B cell (primary cell): ENCODE data around the gene GPR142. TPM values are rescaled to one million over a fixed set of nuclear protein-coding genes. Genes with fewer than 3 reads are reported as not detected.

Experiments
- ATAC-seq: fragments of 200-7000 bp; cut with Tn5 transposase; one replicate; pipeline ENCODE4 v1.10.0; 2021; ENCODE audit warnings: low read depth, mild to moderate bottlenecking, moderate number of reproducible peaks, moderate library complexity
- CTCF ChIA-PET: fragments of 350-600 bp; sonication (Branson Sonifier 250); formaldehyde crosslinking; loops from one replicate; lab custom pipeline; 2021; ENCODE audit warnings: antibody characterized with exemption, inconsistent platforms; lab: Charles Lee
- POLR2A ChIA-PET: fragments of 350-600 bp; sonication (Branson Sonifier 250); formaldehyde crosslinking; loops from one replicate; lab custom pipeline; 2021; ENCODE audit warnings: antibody characterized with exemption; lab: Charles Lee
- DNase-seq: peaks from one replicate; pipeline ENCODE4 v3.0.0; 2013
- H2AFZ ChIP-seq: 2 replicates; pipeline ENCODE4 v1.6.1; 2012; ENCODE audit warnings: mild to moderate bottlenecking, low read depth, low read length; ENCODE audit not compliant: insufficient read depth, poor library complexity, severe bottlenecking
- H3K27ac ChIP-seq, 2 donors: 1 replicate in 1 of 2; 2 replicates in 1 of 2; pipeline ENCODE4 v1.5.1; 2012 to 2013; ENCODE audit warnings: low read length in 2 of 2, mild to moderate bottlenecking in 2 of 2, moderate library complexity in 1 of 2
- H3K27me3 ChIP-seq, 4 experiments: fragments of 200-600 bp in 1 of 4; sonication (generic) in 1 of 4; replicated peaks in 1 of 4; 1 replicate in 2 of 4; 2 replicates in 2 of 4; pipeline versions ENCODE4 v1.6.1 to v1.7.0; 2013 to 2016; ENCODE audit warnings: low read length in 3 of 4, mild to moderate bottlenecking in 2 of 4, mixed read lengths in 1 of 4, moderate library complexity in 1 of 4; ENCODE audit not compliant: insufficient read depth in 4 of 4, control insufficient read depth in 3 of 4; ENCODE audit errors: control extremely low read depth in 1 of 4
- H3K36me3 ChIP-seq, 2 experiments: replicated peaks in 1 of 2; 1 replicate in 1 of 2; 2 replicates in 1 of 2; pipeline versions ENCODE4 v1.6.1 to v1.7.1; 2013; ENCODE audit warnings: low read length in 1 of 2; ENCODE audit not compliant: insufficient read depth in 2 of 2, control insufficient read depth in 1 of 2; ENCODE audit errors: control extremely low read depth in 1 of 2, extremely low read depth in 1 of 2
- H3K4me1 ChIP-seq, 2 donors: fragments of 200-600 bp in 1 of 2; sonication (generic) in 1 of 2; 1 replicate in 1 of 2; 2 replicates in 1 of 2; pipeline versions ENCODE4 v1.5.1 to v1.6.1; 2013 to 2017; ENCODE audit warnings: low read length in 2 of 2; ENCODE audit not compliant: control insufficient read depth in 2 of 2, insufficient read depth in 2 of 2
- H3K4me2 ChIP-seq: replicated peaks from 2 replicates; pipeline ENCODE3; 2012; ENCODE audit warnings: mild to moderate bottlenecking, low read depth, low read length; ENCODE audit not compliant: poor library complexity, severe bottlenecking
- H3K4me3 ChIP-seq, 5 experiments: fragments of 200-600 bp in 1 of 5; sonication (generic) in 1 of 5; 1 replicate in 3 of 5; 2 replicates in 2 of 5; pipeline versions ENCODE4 v1.5.1 to v1.7.0; 2011 to 2016; ENCODE audit warnings: low read length in 4 of 5, mild to moderate bottlenecking in 4 of 5, low read depth in 2 of 5, control low read depth in 1 of 5, moderate library complexity in 1 of 5; ENCODE audit not compliant: insufficient read depth in 1 of 5; ENCODE audit errors: control extremely low read depth in 1 of 5, extremely low read depth in 1 of 5
- H3K79me2 ChIP-seq: fragments of 200-600 bp; sonication (generic); one replicate; pipeline ENCODE4 v1.6.0; 2016; ENCODE audit warnings: low read length; ENCODE audit not compliant: control insufficient read depth, insufficient read depth
- H3K9ac ChIP-seq: fragments of 200-600 bp; sonication (generic); 2 replicates; pipeline ENCODE4 v1.6.1; 2017; ENCODE audit warnings: mild to moderate bottlenecking, low read length, moderate library complexity
- H3K9me3 ChIP-seq, 3 donors: one replicate each; pipeline versions ENCODE4 v1.6.1 to v1.7.1; 2013; ENCODE audit warnings: low read length in 2 of 3; ENCODE audit not compliant: control insufficient read depth in 2 of 3, insufficient read depth in 1 of 3; ENCODE audit errors: control extremely low read depth in 1 of 3
- H4K20me1 ChIP-seq: 2 replicates; pipeline ENCODE4 v1.6.0; 2012; ENCODE audit warnings: mild to moderate bottlenecking, low read length; ENCODE audit not compliant: insufficient read depth, control insufficient read depth, poor library complexity, severe bottlenecking
- H3K27ac Mint-ChIP-seq: one replicate; pipeline ENCODE4 v1.8.0; 2021; ENCODE audit warnings: mixed read lengths
- H3K27me3 Mint-ChIP-seq: one replicate; pipeline ENCODE4 v1.8.0; 2021; ENCODE audit warnings: mixed read lengths
- H3K4me1 Mint-ChIP-seq: one replicate; pipeline ENCODE4 v1.8.0; 2021; ENCODE audit warnings: mixed read lengths
- H3K4me3 Mint-ChIP-seq: one replicate; pipeline ENCODE4 v1.8.0; 2021; ENCODE audit warnings: mixed read lengths
- H3K9me3 Mint-ChIP-seq: one replicate; pipeline ENCODE4 v1.8.0; 2022; ENCODE audit warnings: mixed read lengths; ENCODE audit not compliant: insufficient read depth
- CTCF ChIP-seq: fragments of 200-600 bp; IDR thresholded peaks from one replicate; pipeline ENCODE4 v1.8.0; 2022; ENCODE audit warnings: antibody characterized with exemption, mild to moderate bottlenecking
- EZH2 ChIP-seq: IDR thresholded peaks from 2 replicates; pipeline ENCODE4 v1.6.1; 2012; ENCODE audit warnings: borderline replicate concordance, low read depth, mild to moderate bottlenecking, moderate library complexity, low read length; ENCODE audit not compliant: insufficient read depth, poor library complexity, severe bottlenecking
- WGBS: methylation state at CpG from one replicate; pipeline ENCODE4 v1.1.5; 2013; ENCODE audit warnings: missing lambda C conversion rate; ENCODE audit not compliant: insufficient coverage; 5-methylcytosine and 5-hydroxymethylcytosine counted together
- intact Hi-C: fragments of 100-400 bp; cut with micrococcal nuclease; formaldehyde crosslinking; loops from one replicate; pipeline ENCODE4 v1.10.0; 2022
- polyA plus RNA-seq: library from polyadenylated mRNA; depleted of rRNA; stranded (reverse); fragments of >200 nt; gene quantifications from 2 replicates; pipeline ENCODE4 v1.2.3, GENCODE V29; 2012
- total RNA-seq, 2 donors: library from RNA; stranded (reverse); fragments of 120-200 nt in 1 of 2; gene quantifications; 1 replicate in 1 of 2; 2 replicates in 1 of 2; pipeline versions ENCODE4 v1.2.3 to v1.2.4, GENCODE V29; 2013 to 2022

The GPR142 gene
- total and polyA plus RNA-seq, 2 donors (not counting 1 experiment from before 2014, with no cell fraction given) = not detected

- Histone ChIP-seq H3K4me1 (peaks cover 0 to 7% of the 10 kb centered on the region in 2 donors), H3K4me3 (no peak overlapping the region), H3K4me2 (no peak overlapping the region), H3K9ac (no peak overlapping the region), H3K36me3 (no peaks in the 10 kb centered on the region), H3K27ac (no peak overlapping the region), H4K20me1 (no peaks in the 10 kb centered on the region), H2AFZ (no peak overlapping the region), H3K9me3 (no peaks in the 10 kb centered on the region), H3K27me3 (peaks cover 0 to 58% (median 16%) of the 10 kb centered on the region in 4 experiments), H3K79me2 (no peaks in the 10 kb centered on the region)
- H3K4me3 Mint-ChIP-seq = no peak overlapping the region
- no peak overlapping the region for H3K27ac Mint-ChIP-seq
- H3K9me3 Mint-ChIP-seq = no peaks in the 10 kb centered on the region
- no peak for TF ChIP-seq EZH2
- CTCF ChIA-PET = interaction anchor here (1.0 kb wide), 1 partner anchor 144 kb away, joined by 4 read pairs; no protein-coding TSS in a partner anchor
- peaks cover 51% of the 10 kb centered on the region for H3K27me3 Mint-ChIP-seq
- DNase-seq (no peak), ATAC-seq (no peak)
- POLR2A ChIA-PET = no interaction called here
- 90% methylated on average over 8 of the region's 10 CpGs for WGBS
- intact Hi-C loops = no loop called here
- H3K4me1 Mint-ChIP-seq = peaks cover 5% of the 10 kb centered on the region
Measured at GRCh38 chr17:74353446-74354060, 13.8 kb upstream of the GPR142 start.

GRCh38 chr17:74354123-74354522 is 13.2 kb upstream of the GPR142 start:
- Histone ChIP-seq H3K27ac (no peak overlapping the region), H3K9me3 (no peaks in the 10 kb centered on the region), H2AFZ (no peak overlapping the region), H4K20me1 (no peaks in the 10 kb centered on the region), H3K36me3 (no peaks in the 10 kb centered on the region), H3K4me3 (no peak overlapping the region), H3K4me2 (no peak overlapping the region), H3K27me3 (peaks cover 0 to 60% (median 17%) of the 10 kb centered on the region in 4 experiments), H3K79me2 (no peaks in the 10 kb centered on the region), H3K4me1 (peaks cover 0 to 7% of the 10 kb centered on the region in 2 donors), H3K9ac (no peak overlapping the region)
- H3K9me3 Mint-ChIP-seq = no peaks in the 10 kb centered on the region
- peak; percentile 33 for ATAC-seq
- DNase-seq = peak; percentile 31
- WGBS = 9% methylated on average over 28 of the region's 29 CpGs
- TF ChIP-seq CTCF = peak; percentile 30
- no peak for TF ChIP-seq EZH2
- POLR2A ChIA-PET = no interaction called here
- CTCF ChIA-PET = no interaction called here
- intact Hi-C loops = no loop called here
- peaks cover 5% of the 10 kb centered on the region for H3K4me1 Mint-ChIP-seq
- H3K27ac Mint-ChIP-seq = no peak overlapping the region
- no peak overlapping the region for H3K4me3 Mint-ChIP-seq
- peaks cover 50% of the 10 kb centered on the region for H3K27me3 Mint-ChIP-seq
